SK-N-DZ (cell line): Measurements from ENCODE around the gene C22orf23. TPM values are rescaled to one million over a fixed set of nuclear protein-coding genes. Genes with fewer than 3 reads are reported as not detected.
A peak's percentile ranks its signal among the peaks of the same experiment; 100 is the strongest.

Source experiments
- DNase-seq: peaks from one replicate; pipeline ENCODE4 v3.0.0-alpha.2; 2015; ENCODE audit warnings: low spot score
- polyA plus RNA-seq, 2 experiments: library from polyadenylated mRNA; depleted of rRNA; stranded (reverse); fragments of >200 nt; gene quantifications; 2 replicates each; pipeline ENCODE4 v1.2.3, GENCODE V29; 2014

The C22orf23 gene
- polyA plus RNA-seq (2014; cell fraction: cytosol; rRNA removed): 1.5 and 3.6 TPM in 2 replicates
- 0.72 and 1.1 TPM in 2 replicates for polyA plus RNA-seq (2014; cell fraction: nucleus; rRNA removed)

- DNase-seq: peak; percentile 95
These were observed at the start of gene C22orf23, which contains the start of gene POLR2F for GRCh38 chr22:37953437-37954179. Gene C22orf23, minus strand, starts transcription at chr22:37953601. Its CDS starts 452 bp downstream, at chr22:37953149. Gene POLR2F, plus strand, starts transcription at chr22:37953699. Its CDS starts 89 bp downstream, at chr22:37953788.

GRCh38 chr22:37999640-38000272 lies 46.4 kb upstream of the C22orf23 start:
- no peak for DNase-seq

GRCh38 chr22:37999236-37999635 lies 45.8 kb upstream of the C22orf23 start:
- no peak for DNase-seq

- DNase-seq: no peak
These were observed 45.1 kb upstream of the C22orf23 start for GRCh38 chr22:37998543-37998942.

- no peak for DNase-seq
These were observed 43.3 kb upstream of the C22orf23 start for GRCh38 chr22:37996515-37997246.

GRCh38 chr22:37996079-37996478 lies 42.7 kb upstream of the C22orf23 start:
- no peak for DNase-seq

- DNase-seq: no peak
These were observed 42.1 kb upstream of the C22orf23 start for GRCh38 chr22:37995460-37995859.

GRCh38 chr22:37994982-37995381 lies 41.6 kb upstream of the C22orf23 start:
- no peak for DNase-seq

- no peak for DNase-seq
These were observed 40.6 kb upstream of the C22orf23 start for GRCh38 chr22:37994049-37994448.

- DNase-seq: no peak
These were observed 38.5 kb upstream of the C22orf23 start for GRCh38 chr22:37991731-37992442.

- DNase-seq: no peak
These were observed 37.5 kb upstream of the C22orf23 start for GRCh38 chr22:37990862-37991261.

GRCh38 chr22:37990301-37990700 lies 36.9 kb upstream of the C22orf23 start:
- DNase-seq: no peak

- DNase-seq: no peak
These were observed 36.0 kb upstream of the C22orf23 start for GRCh38 chr22:37989146-37990045.

GRCh38 chr22:37986371-37986770 lies 33.0 kb upstream of the C22orf23 start:
- no peak for DNase-seq

GRCh38 chr22:37985751-37986281 lies 32.4 kb upstream of the C22orf23 start:
- no peak for DNase-seq

GRCh38 chr22:37985050-37985585 lies 31.7 kb upstream of the C22orf23 start:
- no peak for DNase-seq

- DNase-seq: no peak
These were observed 30.7 kb upstream of the C22orf23 start, which contains the start of gene SOX10 for GRCh38 chr22:37983860-37984791. Gene SOX10, minus strand, starts transcription at chr22:37984555. Its CDS starts 771 bp downstream, at chr22:37983784.
